ENCODE data around the gene COA4.

- TF ChIP-seq CTCF (conservative IDR thresholded peaks at IDR 0.05; ENCODE audit: low read depth, low read length) (no peak), EZH2 (IDR thresholded peaks at IDR 0.05; ENCODE audit: low read length, unreplicated experiment) (no peak), EZH2phosphoT487 (IDR thresholded peaks at IDR 0.05; ENCODE audit: borderline replicate concordance, low read length) (no peak)
Observed at GRCh38 chr11:73894725-73895335, 18.2 kb upstream of the COA4 start.

Data from PC-3 (cell line).